Measurements from ENCODE around the gene PTPRT.

- TF ChIP-seq CTCF (IDR thresholded peaks at IDR 0.05; ENCODE audit: low read length), result no peak
- no peak for TF ChIP-seq EZH2phosphoT487 (IDR thresholded peaks at IDR 0.05; ENCODE audit: low read length)
Observed at GRCh38 chr20:42100137-42100704, 1089.5 kb downstream of the PTPRT start.

Data from MM.1S (cell line).